Neural cell (in vitro differentiated cells): ENCODE data around the gene COL18A1.

Source experiments
- CTCF ChIP-seq: fragments of 450-650 bp; IDR thresholded peaks from 2 replicates; pipeline ENCODE4 v1.5.1; 2014; ENCODE audit warnings: antibody characterized with exemption, mild to moderate bottlenecking, moderate library complexity; ENCODE audit not compliant: poor library complexity, severe bottlenecking
- EZH2 ChIP-seq: fragments of 200-600, 300-800 bp; shearing (Covaris generic), sonication (generic); IDR thresholded peaks from 2 replicates; pipeline ENCODE4 v1.6.1; 2014; ENCODE audit warnings: antibody characterized with exemption, low read length, borderline replicate concordance, mild to moderate bottlenecking; ENCODE audit not compliant: insufficient read depth, poor library complexity, severe bottlenecking
- POLR2AphosphoS5 ChIP-seq: IDR thresholded peaks from 2 replicates; pipeline ENCODE4 v1.6.1; 2012
- REST ChIP-seq: IDR thresholded peaks from 2 replicates; pipeline ENCODE4 v1.6.1; 2012; ENCODE audit warnings: borderline replicate concordance
- TAF1 ChIP-seq: IDR thresholded peaks from 2 replicates; pipeline ENCODE4 v1.6.1; 2012; ENCODE audit warnings: low read depth

GRCh38 chr21:45518742-45519141 is 113.8 kb downstream of the COL18A1 start:
- TF ChIP-seq CTCF = no peak
- TF ChIP-seq EZH2 = no peak
- no peak for TF ChIP-seq POLR2AphosphoS5
- TF ChIP-seq REST = no peak
- no peak for TF ChIP-seq TAF1
